SK-N-SH (cell line): ENCODE measurements around the gene KIFAP3. TPM values are rescaled to one million over a fixed set of nuclear protein-coding genes. Genes with fewer than 3 reads are reported as not detected.

Source experiments
- CTCF ChIA-PET: fragments of 300-600, 350-600 bp; formaldehyde crosslinking; extraction: SDS; loops from one replicate; lab custom pipeline; 2021; lab: Yijun Ruan, JAX
- POLR2A ChIA-PET: fragments of 350-600 bp; sonication (Branson Sonifier 250); formaldehyde crosslinking; extraction: SDS; loops from one replicate; lab custom pipeline; 2020; ENCODE audit warnings: antibody characterized with exemption, inconsistent platforms; lab: Yijun Ruan, JAX
- DNase-seq: peaks from one replicate; pipeline ENCODE4 v3.0.0; 2012
- H2AFZ ChIP-seq: fragments of 200-600 bp; sonication (generic); 2 replicates; pipeline ENCODE4 v1.8.1; 2016; ENCODE audit warnings: antibody characterized with exemption, mild to moderate bottlenecking, low read depth
- H3F3A ChIP-seq: fragments of 200-600 bp; sonication (generic); replicated peaks from 2 replicates; pipeline ENCODE3; 2016; ENCODE audit warnings: antibody characterized with exemption, mild to moderate bottlenecking; ENCODE audit not compliant: insufficient read depth
- H3K27ac ChIP-seq, 2 experiments: fragments of 200-500 bp in 1 of 2; fragments of 200-600 bp in 1 of 2; sonication (Bioruptor generic) in 1 of 2; sonication (generic), shearing (Covaris generic) in 1 of 2; 2 replicates each; pipeline versions ENCODE4 v1.5.1 to v1.6.1; 2014 to 2016; ENCODE audit warnings: low read depth in 2 of 2, inconsistent platforms in 1 of 2, low read length in 1 of 2, mild to moderate bottlenecking in 1 of 2, mixed read lengths in 1 of 2
- H3K27me3 ChIP-seq: fragments of 200-600 bp; sonication (generic), shearing (Covaris generic); 2 replicates; pipeline ENCODE4 v1.6.1; 2016; ENCODE audit warnings: mixed run types; ENCODE audit not compliant: insufficient read depth
- H3K36me3 ChIP-seq, 2 experiments: fragments of 200-500 bp in 1 of 2; fragments of 200-600 bp in 1 of 2; sonication (Bioruptor generic) in 1 of 2; sonication (generic) in 1 of 2; replicated peaks in 1 of 2; 2 replicates each; pipeline versions ENCODE3 to v1.5.1; 2014 to 2016; ENCODE audit warnings: low read length in 1 of 2, mild to moderate bottlenecking in 1 of 2; ENCODE audit not compliant: insufficient read depth in 2 of 2, control insufficient read depth in 1 of 2
- H3K4me1 ChIP-seq, 2 experiments: fragments of 200-500 bp in 1 of 2; fragments of 200-600 bp in 1 of 2; sonication (Bioruptor generic) in 1 of 2; sonication (generic), shearing (Covaris generic) in 1 of 2; 2 replicates each; pipeline versions ENCODE4 v1.5.1 to v1.6.1; 2014 to 2016; ENCODE audit warnings: low read depth in 1 of 2, low read length in 1 of 2, mixed run types in 1 of 2; ENCODE audit not compliant: insufficient read depth in 2 of 2, control insufficient read depth in 1 of 2
- H3K4me2 ChIP-seq: fragments of 200-600 bp; sonication (generic), shearing (Covaris generic); 2 replicates; pipeline ENCODE4 v1.6.1; 2017; ENCODE audit warnings: mixed run types
- H3K4me3 ChIP-seq, 2 experiments: fragments of 200-500 bp in 1 of 2; fragments of 200-600 bp in 1 of 2; sonication (Bioruptor generic) in 1 of 2; sonication (generic), shearing (Covaris generic) in 1 of 2; 2 replicates each; pipeline versions ENCODE4 v1.5.1 to v1.8.1; 2014 to 2016; ENCODE audit warnings: low read depth in 2 of 2, inconsistent platforms in 1 of 2, low read length in 1 of 2, mild to moderate bottlenecking in 1 of 2, mixed read lengths in 1 of 2, moderate library complexity in 1 of 2
- H3K79me2 ChIP-seq: fragments of 200-600 bp; sonication (generic); 2 replicates; pipeline ENCODE4 v1.8.1; 2017; ENCODE audit warnings: mild to moderate bottlenecking; ENCODE audit not compliant: insufficient read depth
- H3K9ac ChIP-seq: fragments of 200-600 bp; sonication (generic); 2 replicates; pipeline ENCODE4 v1.6.1; 2017; ENCODE audit warnings: mixed run types
- H3K9me2 ChIP-seq: fragments of 200-600 bp; sonication (generic); 2 replicates; pipeline ENCODE4 v1.6.1; 2017; ENCODE audit warnings: mixed run types
- H3K9me3 ChIP-seq: fragments of 200-600 bp; sonication (generic); 2 replicates; pipeline ENCODE4 v1.6.1; 2017; ENCODE audit warnings: mixed run types, mild to moderate bottlenecking, moderate library complexity
- H4K20me1 ChIP-seq: fragments of 200-600 bp; sonication (generic); 2 replicates; pipeline ENCODE4 v1.6.1; 2017; ENCODE audit warnings: mild to moderate bottlenecking, mixed run types; ENCODE audit not compliant: insufficient read depth
- CTCF ChIP-seq: fragments of 200-600 bp; sonication (generic); IDR thresholded peaks from 2 replicates; pipeline ENCODE4 v1.6.1; 2017; ENCODE audit warnings: antibody characterized with exemption, mild to moderate bottlenecking, moderate library complexity
- EP300 ChIP-seq, 2 experiments: IDR thresholded peaks; 2 replicates each; pipeline versions ENCODE4 v1.4.0 to v1.6.1; 2012; ENCODE audit warnings: borderline replicate concordance in 1 of 2, low read depth in 1 of 2, low read length in 1 of 2
- FOSL2 ChIP-seq: IDR thresholded peaks from 2 replicates; pipeline ENCODE4 v1.4.0; 2012; ENCODE audit warnings: low read depth, mild to moderate bottlenecking, moderate library complexity, borderline replicate concordance
- FOXM1 ChIP-seq: IDR thresholded peaks from 2 replicates; pipeline ENCODE4 v1.4.0; 2012; ENCODE audit warnings: low read depth, mild to moderate bottlenecking
- GABPA ChIP-seq: IDR thresholded peaks from 2 replicates; pipeline ENCODE4 v1.4.0; 2012; ENCODE audit warnings: low read depth, mild to moderate bottlenecking
- JUND ChIP-seq: IDR thresholded peaks from 2 replicates; pipeline ENCODE4 v1.4.0; 2012
- MEF2A ChIP-seq: IDR thresholded peaks from 2 replicates; pipeline ENCODE4 v1.4.0; 2012; ENCODE audit warnings: low read depth, borderline replicate concordance
- RCOR1 ChIP-seq: fragments of 150-350 bp; IDR thresholded peaks from 2 replicates; pipeline ENCODE4 v1.6.1; 2017; ENCODE audit warnings: antibody characterized with exemption, low read length
- RXRA ChIP-seq: IDR thresholded peaks from 2 replicates; pipeline ENCODE4 v1.4.0; 2012; ENCODE audit warnings: low read depth, mild to moderate bottlenecking, borderline replicate concordance
- TAF1 ChIP-seq: IDR thresholded peaks from 2 replicates; pipeline ENCODE4 v1.6.1; 2012; ENCODE audit warnings: low read depth, mild to moderate bottlenecking, low read length, moderate library complexity, borderline replicate concordance
- TCF12 ChIP-seq: IDR thresholded peaks from 2 replicates; pipeline ENCODE4 v1.4.0; 2012
- TEAD4 ChIP-seq: IDR thresholded peaks from 2 replicates; pipeline ENCODE4 v1.4.0; 2012; ENCODE audit warnings: mild to moderate bottlenecking, borderline replicate concordance; ENCODE audit not compliant: insufficient read depth
- WGBS: methylation state at CpG from one replicate; pipeline ENCODE4 v1.1.6; 2017; ENCODE audit warnings: low lambda C conversion rate; 5-methylcytosine and 5-hydroxymethylcytosine counted together
- polyA plus RNA-seq, 3 experiments: library from polyadenylated mRNA; depleted of rRNA; stranded (reverse); fragments of >200 nt; gene quantifications; 2 replicates each; pipeline ENCODE4 v1.2.3, GENCODE V29; 2012

The KIFAP3 gene
- polyA plus RNA-seq, 1 of the 3 experiments (the other 2 are of a cell fraction) = 10.7 TPM

- H3K27ac ChIP-seq = peak overlapping the region in 1 of 2 experiments; percentile 34; a peak in 1 of 4 replicates
- H3K9ac ChIP-seq = no peak overlapping the region
- CTCF ChIA-PET = no interaction called here
- peaks cover 4% of the 10 kb centered on the region; the same call in 1 of the 2 replicates for H4K20me1 ChIP-seq
- H3K9me3 ChIP-seq = no peaks in the 10 kb centered on the region
- H3K9me2 ChIP-seq = no peaks in the 10 kb centered on the region
- DNase-seq = no peak
- POLR2A ChIA-PET = no interaction called here
- H2AFZ ChIP-seq = no peak overlapping the region
- peaks cover 11% of the 10 kb centered on the region for H3F3A ChIP-seq
- no peak overlapping the region for H3K4me2 ChIP-seq
- peaks cover 43 to 54% of the 10 kb centered on the region in 2 experiments for H3K36me3 ChIP-seq
- no peak overlapping the region for H3K4me3 ChIP-seq
- no peak for TF ChIP-seq CTCF
- no peaks in the 10 kb centered on the region for H3K27me3 ChIP-seq
- H3K79me2 ChIP-seq = peaks cover 72% of the 10 kb centered on the region
- peaks cover 4 to 14% of the 10 kb centered on the region in 2 experiments; a peak in 2 of 4 replicates for H3K4me1 ChIP-seq
These were observed 189.9 kb downstream of the KIFAP3 start for GRCh38 chr1:169884634-169885033.

DNA sequence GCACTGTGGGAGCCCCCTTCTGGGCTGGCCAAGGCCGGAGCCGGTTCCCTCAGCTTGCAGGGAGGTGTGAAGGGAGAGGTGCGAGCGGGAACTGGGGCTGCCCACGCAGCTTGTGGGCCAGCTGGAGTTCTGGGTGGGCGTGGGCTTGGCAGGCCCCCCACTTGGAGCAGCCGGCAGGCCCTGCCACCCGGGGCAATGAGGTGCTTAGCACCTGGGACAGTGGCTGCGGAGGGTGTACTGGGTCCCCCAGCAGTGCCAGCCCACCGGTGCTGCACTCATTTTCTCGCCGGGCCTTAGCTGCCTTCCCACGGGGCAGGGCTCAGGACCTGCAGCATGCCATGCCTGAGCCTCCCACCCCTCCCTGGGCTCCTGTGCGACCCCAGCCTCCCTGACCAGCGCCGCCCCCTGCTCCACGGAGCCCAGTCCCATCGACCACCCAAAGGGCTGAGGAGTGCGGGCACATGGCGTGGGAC lies 192.4 kb downstream of the KIFAP3 start:
- WGBS = 100% methylated on average over 8 of the region's 20 CpGs
- ChIA-PET CTCF (interaction anchor here (1.8 kb wide), 1 partner anchor 47 kb away, joined by 4 read pairs; no protein-coding TSS in a partner anchor), POLR2A (no interaction called here)
- H3K9me2 ChIP-seq = no peaks in the 10 kb centered on the region
- H3K4me2 ChIP-seq = no peak overlapping the region
- H4K20me1 ChIP-seq = peaks cover 4% of the 10 kb centered on the region; the same call in 1 of the 2 replicates
- H2AFZ ChIP-seq = no peak overlapping the region
- peaks cover 61% of the 10 kb centered on the region for H3K79me2 ChIP-seq
- no peak overlapping the region for H3K9ac ChIP-seq
- TF ChIP-seq TCF12 (no peak), CTCF (no peak)
- peaks cover 4 to 34% of the 10 kb centered on the region in 2 experiments; a peak in 3 of 4 replicates for H3K4me1 ChIP-seq
- H3K27me3 ChIP-seq = no peaks in the 10 kb centered on the region
- no peak for DNase-seq
- H3F3A ChIP-seq = peaks cover 25% of the 10 kb centered on the region
- no peak overlapping the region for H3K27ac ChIP-seq
- H3K36me3 ChIP-seq = peaks cover 29 to 43% of the 10 kb centered on the region in 2 experiments
- no peaks in the 10 kb centered on the region for H3K9me3 ChIP-seq
- H3K4me3 ChIP-seq = no peak overlapping the region

DNA sequence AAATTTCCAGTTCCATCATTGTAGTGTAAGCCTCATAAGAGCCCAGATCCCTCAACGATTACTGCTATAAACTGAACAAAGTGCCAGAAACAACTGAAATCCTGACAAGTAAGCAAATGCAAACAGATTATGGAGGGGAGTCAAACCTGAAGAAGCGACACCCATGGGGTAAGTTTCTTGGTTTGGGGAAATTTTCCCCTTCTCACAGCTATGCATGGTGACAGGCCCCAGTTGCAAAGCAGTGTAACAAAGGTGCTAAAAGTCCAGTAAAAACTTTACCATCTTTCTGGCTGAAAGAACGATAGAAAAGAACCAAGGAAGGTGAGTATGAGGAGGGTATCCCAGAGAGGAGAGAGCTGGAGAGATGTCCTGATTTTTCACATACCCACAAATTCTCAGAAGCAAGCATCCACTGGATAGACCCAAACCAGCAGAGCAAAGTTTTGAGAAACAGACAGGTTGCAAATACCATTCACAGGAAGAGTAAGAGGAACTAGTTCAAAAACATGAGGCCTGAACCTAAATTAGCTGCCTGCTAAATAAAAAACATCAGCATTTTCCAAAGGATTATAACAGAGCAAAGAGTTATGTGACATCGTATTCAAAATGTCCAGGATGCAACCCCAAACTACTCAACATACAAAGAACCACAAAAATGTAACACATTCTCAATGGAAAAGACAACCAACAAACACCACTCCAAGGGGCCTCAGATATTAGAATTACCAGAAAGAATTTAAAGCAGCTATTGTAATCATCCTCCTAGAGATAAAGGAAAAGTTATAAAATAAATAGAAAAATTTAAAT lies 195.3 kb downstream of the KIFAP3 start:
- H3K36me3 ChIP-seq = peaks cover 21 to 38% of the 10 kb centered on the region in 2 experiments
- no peaks in the 10 kb centered on the region for H3K27me3 ChIP-seq
- no peaks in the 10 kb centered on the region for H3K9me3 ChIP-seq
- WGBS = 78% methylated on average over 4 of the region's 4 CpGs
- TF ChIP-seq GABPA = no peak
- no peak for TF ChIP-seq EP300 (IDR thresholded peaks at IDR 0.05; ENCODE audit: borderline replicate concordance in 1 of 2, low read depth in 1 of 2, low read length in 1 of 2)
- TF ChIP-seq CTCF = no peak
- TF ChIP-seq RXRA = no peak
- TF ChIP-seq MEF2A = no peak
- TF ChIP-seq JUND = no peak
- no peak for TF ChIP-seq RCOR1
- TF ChIP-seq TEAD4 = no peak
- TF ChIP-seq FOSL2 = no peak
- TF ChIP-seq TAF1 = no peak
- TF ChIP-seq FOXM1 = no peak
- H3K9ac ChIP-seq = no peak overlapping the region
- H3K4me1 ChIP-seq = peaks cover 4 to 27% of the 10 kb centered on the region in 2 experiments; a peak in 3 of 4 replicates
- CTCF ChIA-PET = no interaction called here
- peaks cover 30% of the 10 kb centered on the region for H3F3A ChIP-seq
- DNase-seq = no peak
- H2AFZ ChIP-seq = no peak overlapping the region; the same call in 1 of the 2 replicates
- H4K20me1 ChIP-seq = no peaks in the 10 kb centered on the region
- H3K79me2 ChIP-seq = peaks cover 61% of the 10 kb centered on the region
- H3K27ac ChIP-seq = peak overlapping the region; percentile 78 to 83; a peak in 2 of 4 replicates
- H3K4me3 ChIP-seq = no peak overlapping the region
- POLR2A ChIA-PET = no interaction called here
- no peak overlapping the region; the same call in 1 of the 2 replicates for H3K4me2 ChIP-seq
- no peaks in the 10 kb centered on the region for H3K9me2 ChIP-seq
